ENCODE results near the gene VWA5A. TPM values are rescaled to one million over a fixed set of nuclear protein-coding genes. Genes with fewer than 3 reads are reported as not detected.

Gene VWA5A
- total RNA-seq, 4 donors from 2014 or later = 10.9 to 31.0 (median 15.0) TPM

GRCh38 chr11:124082371-124082770 is 32.9 kb upstream of the VWA5A start:
- no peaks in the 10 kb centered on the region for H3K36me3 ChIP-seq
- intact Hi-C loops (cut with DNase I; ENCODE audit: low total_unique reads) = no loop called here

DNA sequence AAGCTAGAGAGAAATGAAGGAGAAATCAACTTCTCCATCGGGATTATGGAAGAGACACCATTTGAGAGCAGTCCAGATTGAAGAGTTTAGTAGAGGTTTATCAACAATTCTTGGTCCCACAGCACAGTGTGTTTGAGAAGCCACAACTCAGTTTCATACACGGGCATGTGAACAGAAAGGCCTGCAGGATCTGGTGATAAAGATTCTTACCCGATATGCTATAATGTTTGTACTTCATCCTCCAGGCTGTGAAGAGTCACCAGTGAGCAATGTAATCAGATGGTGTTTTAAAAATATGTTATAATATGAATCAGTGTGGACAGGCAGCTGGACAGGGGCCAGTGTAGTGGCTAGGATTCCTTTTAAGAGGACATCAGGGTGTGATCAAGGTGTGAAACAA is 29.7 kb upstream of the VWA5A start:
- DNase-seq = no peak
- intact Hi-C loops (cut with DNase I; ENCODE audit: low total_unique reads) = no loop called here
- Histone ChIP-seq H3K27ac (no peak overlapping the region), H3K36me3 (no peaks in the 10 kb centered on the region), H3K27me3 (no peaks in the 10 kb centered on the region), H3K9me3 (no peaks in the 10 kb centered on the region), H3K4me3 (no peak overlapping the region), H3K4me1 (no peaks in the 10 kb centered on the region)
- TF ChIP-seq POLR2A (IDR thresholded peaks at IDR 0.05) (no peak), CTCF (IDR thresholded peaks at IDR 0.05) (no peak)

More at GRCh38 chr11:124082371-124082770, 32.9 kb upstream of the VWA5A start:
- Histone ChIP-seq H3K27me3 (no peaks in the 10 kb centered on the region), H3K27ac (no peak overlapping the region), H3K9me3 (no peaks in the 10 kb centered on the region), H3K4me3 (no peak overlapping the region), H3K4me1 (no peaks in the 10 kb centered on the region)
- no peak for TF ChIP-seq CTCF (IDR thresholded peaks at IDR 0.05)
- DNase-seq = no peak

DNA sequence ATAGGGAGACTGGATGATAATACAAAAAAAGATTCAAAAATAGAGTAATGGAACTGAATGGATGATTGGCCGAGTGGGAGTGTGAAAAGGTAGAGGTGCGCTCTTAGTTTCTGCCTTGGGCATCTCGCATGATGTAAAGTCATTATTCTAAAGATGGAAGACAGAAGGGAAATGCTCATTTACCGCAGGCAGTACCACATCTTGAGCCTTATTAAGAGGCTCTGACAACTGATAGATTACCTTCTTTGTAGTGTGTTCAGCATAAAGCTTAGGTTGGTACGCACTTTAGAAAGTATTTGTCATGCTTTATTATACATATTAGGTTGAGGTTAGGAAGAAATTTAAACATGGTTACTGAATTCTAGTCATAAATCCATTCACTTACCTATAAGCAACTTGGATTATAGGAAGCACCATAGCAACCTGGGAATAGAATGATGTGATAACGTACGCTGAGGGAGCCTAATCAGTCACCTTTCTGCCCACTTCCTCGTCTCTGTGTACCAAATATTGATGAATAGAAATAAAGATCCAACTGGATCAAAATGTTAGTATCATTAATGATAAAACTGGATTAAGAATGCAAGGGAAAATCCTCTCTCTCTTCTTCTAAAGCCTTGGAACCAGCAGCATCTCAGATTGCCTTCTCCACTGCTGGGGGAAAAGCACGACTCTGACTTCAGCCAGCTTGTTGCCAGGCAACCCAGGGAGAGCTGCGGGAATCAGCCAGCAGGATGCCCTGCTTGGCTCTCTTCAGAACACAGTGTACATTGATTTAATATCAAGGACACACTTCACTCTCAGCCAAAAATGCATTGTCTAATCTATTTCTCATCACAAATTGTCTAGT is 29.0 kb upstream of the VWA5A start:
- Histone ChIP-seq H3K27ac (no peak overlapping the region), H3K36me3 (no peaks in the 10 kb centered on the region), H3K27me3 (no peaks in the 10 kb centered on the region), H3K9me3 (no peaks in the 10 kb centered on the region), H3K4me1 (no peaks in the 10 kb centered on the region), H3K4me3 (no peak overlapping the region)
- DNase-seq = no peak
- TF ChIP-seq POLR2A (IDR thresholded peaks at IDR 0.05) (no peak), CTCF (IDR thresholded peaks at IDR 0.05) (no peak)
- intact Hi-C loops (cut with DNase I; ENCODE audit: low total_unique reads) = no loop called here

- intact Hi-C loops (cut with DNase I; ENCODE audit: low total_unique reads) = no loop called here
- no peaks in the 10 kb centered on the region for H3K9me3 ChIP-seq
- no peak overlapping the region for H3K4me3 ChIP-seq
- no peaks in the 10 kb centered on the region for H3K27me3 ChIP-seq
- no peaks in the 10 kb centered on the region for H3K36me3 ChIP-seq
- no peak for DNase-seq
- H3K27ac ChIP-seq = no peak overlapping the region
- TF ChIP-seq CTCF (IDR thresholded peaks at IDR 0.05) (no peak), POLR2A (IDR thresholded peaks at IDR 0.05) (no peak)
- H3K4me1 ChIP-seq = no peaks in the 10 kb centered on the region
Observed at GRCh38 chr11:124090996-124091395, 24.3 kb upstream of the VWA5A start.

DNA sequence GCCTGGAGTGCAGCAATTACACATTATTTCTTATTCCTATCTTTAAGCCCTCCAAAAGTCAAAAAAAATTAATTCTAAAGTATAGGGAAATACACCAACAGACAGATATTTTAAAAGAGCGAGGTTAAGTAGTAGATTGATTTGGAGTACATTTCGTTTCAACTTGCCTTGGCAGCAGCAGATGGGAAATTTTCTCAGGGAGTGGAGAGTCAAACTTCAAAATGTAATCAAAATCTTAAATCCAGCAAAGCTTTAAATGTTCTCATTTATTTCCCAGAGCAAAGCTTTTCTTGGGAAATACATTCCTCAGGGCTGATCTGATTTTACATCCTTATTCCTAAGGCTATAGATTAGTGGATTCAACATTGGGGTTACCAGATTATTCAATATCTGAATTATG is 21.9 kb upstream of the VWA5A start:
- Histone ChIP-seq H3K27ac (no peak overlapping the region), H3K36me3 (no peaks in the 10 kb centered on the region), H3K4me3 (no peak overlapping the region), H3K4me1 (no peaks in the 10 kb centered on the region), H3K27me3 (no peaks in the 10 kb centered on the region), H3K9me3 (no peaks in the 10 kb centered on the region)
- DNase-seq = no peak
- TF ChIP-seq POLR2A (IDR thresholded peaks at IDR 0.05) (no peak), CTCF (IDR thresholded peaks at IDR 0.05) (no peak)
- intact Hi-C loops (cut with DNase I; ENCODE audit: low total_unique reads) = no loop called here

Data from uterus (tissue), 4 donors.